ENCODE results near the gene ACSBG1. TPM values are rescaled to one million over a fixed set of nuclear protein-coding genes. Genes with fewer than 3 reads are reported as not detected.
A peak's percentile ranks its signal among the peaks of the same experiment; 100 is the strongest.

ACSBG1 gene
- total RNA-seq, 4 donors from 2014 or later, result not detected

DNA sequence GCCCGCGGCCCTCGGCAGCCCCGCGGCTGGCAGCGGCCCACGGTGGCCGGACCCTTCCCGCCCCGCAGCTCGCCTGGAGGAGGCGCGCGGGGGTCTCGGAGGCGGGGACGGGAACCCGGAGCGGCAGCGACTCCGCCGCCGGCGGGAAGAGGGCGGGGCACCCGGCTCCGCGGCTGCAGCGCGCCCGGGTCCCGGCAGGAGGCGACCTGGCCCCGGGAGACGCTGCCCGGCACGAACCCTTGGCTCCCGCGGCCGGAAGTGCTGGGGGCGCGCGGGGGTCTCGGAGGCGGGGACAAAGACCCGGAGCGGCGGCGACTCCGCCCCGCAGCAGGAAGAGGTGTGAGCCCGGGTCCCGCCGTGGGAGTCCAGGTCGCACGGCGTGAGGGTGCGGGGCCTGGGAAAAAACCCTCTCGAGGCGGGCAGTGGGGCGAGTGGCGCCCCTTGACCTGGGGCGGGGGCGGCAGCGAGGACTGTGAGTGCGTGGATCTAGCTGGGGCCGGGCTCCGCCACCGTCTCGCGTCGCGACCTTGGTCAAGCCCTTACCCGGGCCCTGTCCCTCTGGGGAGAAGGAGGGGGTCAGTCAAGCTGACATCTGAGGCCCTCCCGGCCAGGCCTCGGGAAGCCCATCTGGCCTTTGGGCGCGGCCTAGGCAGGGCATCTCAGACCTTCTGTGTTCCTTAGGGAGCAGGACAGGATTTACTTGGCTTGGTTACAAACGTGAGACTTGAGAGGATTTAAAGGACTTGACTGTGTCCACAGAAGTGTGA is 102.9 kb downstream of the ACSBG1 start, which contains the start of gene CIB2:
Gene CIB2, minus strand, starts transcription at position 151 of the 767 bp plus-strand sequence. CDS start 230 bp downstream, outside the sequence.
- ATAC-seq (ENCODE audit: low FRiP score) (peak; percentile 92), DNase-seq (ENCODE audit: low spot score) (peak; percentile 31)
- TF ChIP-seq, protein P1, sequence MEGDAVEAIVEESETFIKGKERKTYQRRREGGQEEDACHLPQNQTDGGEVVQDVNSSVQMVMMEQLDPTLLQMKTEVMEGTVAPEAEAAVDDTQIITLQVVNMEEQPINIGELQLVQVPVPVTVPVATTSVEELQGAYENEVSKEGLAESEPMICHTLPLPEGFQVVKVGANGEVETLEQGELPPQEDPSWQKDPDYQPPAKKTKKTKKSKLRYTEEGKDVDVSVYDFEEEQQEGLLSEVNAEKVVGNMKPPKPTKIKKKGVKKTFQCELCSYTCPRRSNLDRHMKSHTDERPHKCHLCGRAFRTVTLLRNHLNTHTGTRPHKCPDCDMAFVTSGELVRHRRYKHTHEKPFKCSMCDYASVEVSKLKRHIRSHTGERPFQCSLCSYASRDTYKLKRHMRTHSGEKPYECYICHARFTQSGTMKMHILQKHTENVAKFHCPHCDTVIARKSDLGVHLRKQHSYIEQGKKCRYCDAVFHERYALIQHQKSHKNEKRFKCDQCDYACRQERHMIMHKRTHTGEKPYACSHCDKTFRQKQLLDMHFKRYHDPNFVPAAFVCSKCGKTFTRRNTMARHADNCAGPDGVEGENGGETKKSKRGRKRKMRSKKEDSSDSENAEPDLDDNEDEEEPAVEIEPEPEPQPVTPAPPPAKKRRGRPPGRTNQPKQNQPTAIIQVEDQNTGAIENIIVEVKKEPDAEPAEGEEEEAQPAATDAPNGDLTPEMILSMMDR (IDR thresholded peaks at IDR 0.05), result peak in 2 of 3 donors; percentile 13 to 52

DNA sequence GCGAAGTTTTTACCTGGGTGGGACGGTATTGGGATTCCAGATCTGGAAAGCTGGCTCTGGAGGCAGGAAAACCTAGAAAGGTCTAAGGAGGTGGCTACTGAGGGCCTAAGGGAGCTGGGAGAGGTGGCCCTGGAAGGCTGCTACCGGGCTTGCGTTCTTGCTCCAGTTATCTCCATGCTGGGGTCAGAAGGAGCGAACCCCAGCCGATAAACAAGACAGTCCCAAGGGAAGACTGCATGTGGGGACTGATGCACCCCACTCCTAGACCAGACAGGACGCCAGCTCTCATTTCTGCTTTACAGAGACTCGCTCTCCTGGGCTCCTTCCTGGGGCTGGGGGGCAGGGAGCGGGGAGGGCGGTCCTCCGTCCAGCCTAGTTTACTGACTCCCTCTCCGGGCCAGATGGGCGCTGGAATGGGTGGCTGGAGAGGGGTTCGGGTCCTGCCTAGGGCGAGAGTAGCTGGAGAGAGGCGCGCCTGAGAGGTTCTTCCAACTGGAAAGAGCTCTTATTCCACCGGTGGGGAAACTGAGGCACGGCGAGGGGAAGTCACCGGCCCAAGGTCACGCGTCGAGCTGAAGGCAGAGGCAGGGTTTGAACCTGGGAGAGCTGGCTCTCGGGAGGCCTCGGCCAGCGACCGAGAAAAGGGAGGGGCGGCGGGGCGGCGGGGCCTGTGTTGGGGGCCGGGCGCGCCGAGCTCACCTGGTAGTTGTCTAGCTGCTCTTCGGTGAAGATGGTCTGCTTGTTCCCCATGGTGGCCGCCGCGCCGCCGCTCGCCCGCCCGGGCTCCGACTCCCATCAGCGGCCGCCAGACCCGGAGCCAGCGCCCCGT is 103.7 kb downstream of the ACSBG1 start:
- no peak for ATAC-seq (ENCODE audit: low FRiP score)

GRCh38 chr15:78129751-78130287 is 104.5 kb downstream of the ACSBG1 start:
- ATAC-seq (ENCODE audit: low FRiP score), result no peak
- TF ChIP-seq, protein P1 (IDR thresholded peaks at IDR 0.05), result no peak
- no peak for DNase-seq (ENCODE audit: low spot score)

More for the DNA sequence above, 103.7 kb downstream of the ACSBG1 start:
- TF ChIP-seq, protein P1 (IDR thresholded peaks at IDR 0.05), result no peak
- peak; percentile 16 for DNase-seq (ENCODE audit: low spot score)

GRCh38 chr15:78129077-78129750 is 105.2 kb downstream of the ACSBG1 start:
- DNase-seq (ENCODE audit: low spot score) (no peak), ATAC-seq (ENCODE audit: low FRiP score) (no peak)
- TF ChIP-seq, protein P1 (IDR thresholded peaks at IDR 0.05), result no peak

DNA sequence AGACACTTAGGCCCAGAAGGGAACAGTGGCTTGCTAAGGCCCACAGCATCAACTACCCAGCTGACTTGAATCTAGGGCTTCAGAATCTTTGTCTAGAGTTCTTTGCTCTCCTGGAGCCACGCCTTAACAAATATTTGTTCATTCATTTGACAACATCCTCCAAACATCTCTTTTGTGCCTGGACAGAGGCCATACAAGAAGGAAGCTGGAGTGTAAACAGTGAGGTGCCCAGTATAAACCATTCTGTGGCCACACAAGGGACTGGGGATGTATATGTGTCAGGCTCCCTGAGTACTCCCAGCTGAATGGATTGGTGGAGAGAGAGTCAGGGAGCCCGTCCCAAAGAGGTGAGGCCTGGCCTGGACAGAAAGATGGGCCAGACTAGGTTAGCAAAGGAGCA is 106.5 kb downstream of the ACSBG1 start:
- TF ChIP-seq, protein P1 (IDR thresholded peaks at IDR 0.05), result no peak
- ATAC-seq (ENCODE audit: low FRiP score) (no peak), DNase-seq (ENCODE audit: low spot score) (no peak)

DNA sequence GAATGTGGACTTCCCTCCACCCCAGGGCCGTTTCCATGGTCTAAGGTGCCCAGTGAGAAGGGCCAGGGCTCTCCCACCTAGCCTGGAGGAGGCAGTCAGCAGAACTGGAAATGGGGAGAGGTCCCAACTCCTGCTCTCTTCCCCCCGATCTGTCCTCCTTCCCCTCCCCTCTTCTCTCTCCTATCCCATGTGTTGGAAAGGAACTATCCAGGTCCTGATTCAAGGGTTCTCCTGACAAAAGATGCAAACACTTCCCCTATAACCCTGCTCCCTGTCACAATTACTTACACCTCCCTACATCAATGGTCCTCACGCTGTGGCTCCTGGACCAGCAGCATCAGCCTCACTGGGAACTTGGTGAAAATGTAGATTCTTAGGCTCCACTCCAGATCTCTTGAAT is 109.1 kb downstream of the ACSBG1 start:
- ATAC-seq (ENCODE audit: low FRiP score), result no peak
- DNase-seq (ENCODE audit: low spot score), result no peak
- TF ChIP-seq, protein P1 (IDR thresholded peaks at IDR 0.05), result no peak
